Thyroid gland (tissue), 4 donors: ENCODE results near the gene NME8. TPM values are rescaled to one million over a fixed set of nuclear protein-coding genes. Genes with fewer than 3 reads are reported as not detected.

Experiments used
- DNase-seq, 2 donors: peaks; one replicate each; pipeline ENCODE4 v3.0.0-alpha.2; 2019
- H3K27ac ChIP-seq, 3 donors: fragments of 200-600 bp; sonication (generic); 1 replicate in 2 of 3; 2 replicates in 1 of 3; pipeline ENCODE4 v1.5.1; 2016 to 2019; ENCODE audit warnings: mild to moderate bottlenecking in 1 of 3, moderate library complexity in 1 of 3
- H3K27me3 ChIP-seq: fragments of 200-600 bp; sonication (generic); one replicate; pipeline ENCODE4 v1.5.1; 2019
- H3K36me3 ChIP-seq, 2 donors: fragments of 200-600 bp; sonication (generic); one replicate each; pipeline ENCODE4 v1.5.1; 2016 to 2019
- H3K4me1 ChIP-seq, 2 donors: fragments of 200-600 bp; sonication (generic); one replicate each; pipeline ENCODE4 v1.5.1; 2017 to 2019
- H3K4me3 ChIP-seq, 3 donors: fragments of 200-600 bp; sonication (generic); replicated peaks in 1 of 3; 1 replicate in 2 of 3; 2 replicates in 1 of 3; pipeline ENCODE4 v1.5.1; 2016; ENCODE audit warnings: mild to moderate bottlenecking in 1 of 3
- H3K9me3 ChIP-seq: fragments of 200-600 bp; sonication (generic); one replicate; pipeline ENCODE4 v1.5.1; 2017
- CTCF ChIP-seq, 6 experiments: fragments of 200-600 bp in 3 of 6; fragments of 450-650 bp in 3 of 6; sonication (generic) in 3 of 6; IDR thresholded peaks; one replicate each; pipeline ENCODE4 v1.5.1; 2016 to 2019; ENCODE audit warnings: antibody characterized with exemption in 6 of 6, mild to moderate bottlenecking in 2 of 6, inconsistent platforms in 1 of 6, moderate library complexity in 1 of 6
- POLR2A ChIP-seq, 2 donors: fragments of 450-650 bp; IDR thresholded peaks; one replicate each; pipeline ENCODE4 v1.6.1; 2017; ENCODE audit warnings: antibody characterized with exemption in 2 of 2, mild to moderate bottlenecking in 2 of 2, moderate library complexity in 1 of 2
- WGBS, 2 donors: methylation state at CpG; one replicate each; pipeline ENCODE4 v1.1.5; 2017; 5-methylcytosine and 5-hydroxymethylcytosine counted together
- intact Hi-C: fragments of 100-400 bp; cut with DNase I; formaldehyde crosslinking; loops from one replicate; pipeline ENCODE4 v1.15.1; 2023
- total RNA-seq, 4 donors: library from RNA; depleted of rRNA; stranded (reverse); fragments of >200 nt; gene quantifications; one replicate each; pipeline ENCODE4 v1.2.3, GENCODE V29; 2016

NME8 gene
- total RNA-seq, 4 donors from 2014 or later: 2.6 TPM; not detected in 3

- intact Hi-C loops: no loop called here
- Histone ChIP-seq H3K9me3 (no peaks in the 10 kb centered on the region), H3K27me3 (no peaks in the 10 kb centered on the region), H3K4me1 (no peaks in the 10 kb centered on the region), H3K27ac (no peak overlapping the region), H3K4me3 (no peak overlapping the region), H3K36me3 (no peaks in the 10 kb centered on the region)
- WGBS, 2 donors: 46 to 52% methylated on average over 2 of the region's 2 CpGs
- TF ChIP-seq POLR2A (IDR thresholded peaks at IDR 0.05) (no peak), CTCF (IDR thresholded peaks at IDR 0.05) (no peak)
- DNase-seq: no peak
Measured at GRCh38 chr7:37817591-37817960, 30.8 kb upstream of the NME8 start.

- no peaks in the 10 kb centered on the region for H3K36me3 ChIP-seq
- H3K4me1 ChIP-seq: no peaks in the 10 kb centered on the region
- TF ChIP-seq POLR2A (IDR thresholded peaks at IDR 0.05): no peak
- TF ChIP-seq CTCF (IDR thresholded peaks at IDR 0.05): no peak
- no peaks in the 10 kb centered on the region for H3K27me3 ChIP-seq
- 69 to 71% methylated on average over 5 of the region's 5 CpGs for WGBS, 2 donors
- H3K4me3 ChIP-seq: no peak overlapping the region
- DNase-seq: no peak
- H3K9me3 ChIP-seq: no peaks in the 10 kb centered on the region
- intact Hi-C loops: no loop called here
- H3K27ac ChIP-seq: no peak overlapping the region
Measured at GRCh38 chr7:37817996-37818720, 30.2 kb upstream of the NME8 start.

GRCh38 chr7:37820708-37821468 is 27.5 kb upstream of the NME8 start:
- no peaks in the 10 kb centered on the region for H3K4me1 ChIP-seq
- no peak for TF ChIP-seq POLR2A (IDR thresholded peaks at IDR 0.05)
- TF ChIP-seq CTCF (IDR thresholded peaks at IDR 0.05): no peak
- no peak for DNase-seq
- H3K36me3 ChIP-seq: no peaks in the 10 kb centered on the region
- intact Hi-C loops: no loop called here
- H3K4me3 ChIP-seq: no peak overlapping the region
- no peaks in the 10 kb centered on the region for H3K9me3 ChIP-seq
- H3K27ac ChIP-seq: no peak overlapping the region
- no peaks in the 10 kb centered on the region for H3K27me3 ChIP-seq
- 86 to 90% methylated on average over 3 of the region's 3 CpGs for WGBS, 2 donors

GRCh38 chr7:37822946-37823345 is 25.5 kb upstream of the NME8 start:
- TF ChIP-seq CTCF (IDR thresholded peaks at IDR 0.05): no peak
- no peak for TF ChIP-seq POLR2A (IDR thresholded peaks at IDR 0.05)
- Histone ChIP-seq H3K4me3 (no peak overlapping the region), H3K36me3 (no peaks in the 10 kb centered on the region), H3K9me3 (no peaks in the 10 kb centered on the region), H3K4me1 (no peaks in the 10 kb centered on the region), H3K27ac (no peak overlapping the region), H3K27me3 (no peaks in the 10 kb centered on the region)
- intact Hi-C loops: no loop called here
- WGBS, 2 donors: 96 to 99% methylated on average over 2 of the region's 2 CpGs
- no peak for DNase-seq

- intact Hi-C loops: no loop called here
- no peak for DNase-seq
- no peak overlapping the region for H3K4me3 ChIP-seq
- H3K4me1 ChIP-seq: no peaks in the 10 kb centered on the region
- H3K27me3 ChIP-seq: no peaks in the 10 kb centered on the region
- H3K27ac ChIP-seq: no peak overlapping the region
- TF ChIP-seq CTCF (IDR thresholded peaks at IDR 0.05) (no peak), POLR2A (IDR thresholded peaks at IDR 0.05) (no peak)
- H3K36me3 ChIP-seq: no peaks in the 10 kb centered on the region
- no peaks in the 10 kb centered on the region for H3K9me3 ChIP-seq
- WGBS, 2 donors: 43 to 77% methylated on average over 2 of the region's 2 CpGs
Measured at GRCh38 chr7:37823557-37823956, 24.8 kb upstream of the NME8 start.
